Measurements from ENCODE around the gene FOXN1. TPM values are rescaled to one million over a fixed set of nuclear protein-coding genes. Genes with fewer than 3 reads are reported as not detected.

Gene FOXN1
- total RNA-seq, 1 donor from 2014 or later = not detected

DNA sequence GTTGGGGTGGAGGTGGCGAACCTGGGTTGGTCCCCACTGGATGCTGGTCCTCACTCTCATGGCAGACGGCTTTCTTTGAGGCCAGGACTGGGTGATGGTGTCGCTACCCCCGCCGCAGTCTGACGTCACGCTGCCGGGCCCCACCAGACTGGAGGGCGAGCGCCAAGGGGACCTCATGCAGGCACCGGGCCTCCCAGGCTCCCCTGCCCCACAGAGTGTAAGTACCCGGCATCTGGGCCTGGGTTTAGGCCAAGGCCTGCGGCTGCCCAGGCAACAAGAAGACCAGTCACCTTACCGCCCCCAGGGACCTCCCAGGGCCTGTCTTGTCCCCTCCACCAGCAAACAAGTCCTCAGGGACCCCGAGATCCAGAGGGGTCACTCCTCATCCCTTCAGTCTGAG, 17.7 kb downstream of the FOXN1 start:
- ATAC-seq (no peak), DNase-seq (ENCODE audit: low spot score) (no peak)

DNA sequence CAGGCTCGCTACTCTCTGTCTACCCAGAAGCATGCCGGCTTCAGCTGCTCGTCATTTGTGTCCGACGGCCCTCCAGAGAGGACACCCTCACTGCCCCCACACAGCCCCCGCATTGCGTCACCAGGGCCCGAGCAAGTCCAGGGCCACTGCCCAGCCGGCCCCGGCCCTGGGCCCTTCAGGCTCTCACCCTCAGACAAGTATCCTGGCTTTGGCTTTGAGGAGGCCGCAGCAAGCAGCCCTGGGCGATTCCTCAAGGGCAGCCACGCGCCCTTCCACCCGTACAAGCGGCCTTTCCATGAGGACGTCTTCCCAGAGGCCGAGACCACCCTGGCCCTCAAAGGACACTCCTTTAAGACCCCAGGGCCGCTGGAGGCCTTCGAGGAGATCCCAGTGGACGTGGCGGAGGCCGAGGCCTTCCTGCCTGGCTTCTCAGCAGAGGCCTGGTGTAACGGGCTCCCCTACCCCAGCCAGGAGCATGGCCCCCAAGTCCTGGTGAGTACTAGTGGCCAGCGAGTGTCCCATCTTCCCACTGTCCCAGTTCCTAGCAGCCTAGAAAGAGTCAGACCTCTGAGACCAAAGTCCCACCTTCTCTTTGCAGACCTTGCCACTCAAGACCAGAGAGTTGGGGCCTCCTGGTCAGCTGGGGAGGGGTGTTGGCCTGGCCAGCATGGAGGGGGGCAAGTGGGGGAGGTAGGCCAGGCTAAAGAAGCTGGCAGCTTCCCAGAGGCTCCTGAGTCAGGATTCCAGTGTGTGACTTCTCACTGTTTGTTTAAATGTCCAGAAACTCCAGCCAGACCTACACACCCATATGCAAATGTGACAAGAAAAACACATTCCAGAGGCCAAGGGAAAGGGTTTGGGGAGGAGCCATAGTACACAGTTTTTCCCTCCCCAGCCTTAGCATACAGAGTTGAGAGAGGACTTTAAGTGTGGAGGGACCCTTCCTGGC, 18.6 kb downstream of the FOXN1 start:
- ATAC-seq = no peak

GRCh38 chr17:28526381-28526780, 20.2 kb downstream of the FOXN1 start:
- no peak for ATAC-seq
- DNase-seq (ENCODE audit: low spot score) = no peak

More for the DNA sequence above, 18.6 kb downstream of the FOXN1 start:
- DNase-seq (ENCODE audit: low spot score) = no peak

DNA sequence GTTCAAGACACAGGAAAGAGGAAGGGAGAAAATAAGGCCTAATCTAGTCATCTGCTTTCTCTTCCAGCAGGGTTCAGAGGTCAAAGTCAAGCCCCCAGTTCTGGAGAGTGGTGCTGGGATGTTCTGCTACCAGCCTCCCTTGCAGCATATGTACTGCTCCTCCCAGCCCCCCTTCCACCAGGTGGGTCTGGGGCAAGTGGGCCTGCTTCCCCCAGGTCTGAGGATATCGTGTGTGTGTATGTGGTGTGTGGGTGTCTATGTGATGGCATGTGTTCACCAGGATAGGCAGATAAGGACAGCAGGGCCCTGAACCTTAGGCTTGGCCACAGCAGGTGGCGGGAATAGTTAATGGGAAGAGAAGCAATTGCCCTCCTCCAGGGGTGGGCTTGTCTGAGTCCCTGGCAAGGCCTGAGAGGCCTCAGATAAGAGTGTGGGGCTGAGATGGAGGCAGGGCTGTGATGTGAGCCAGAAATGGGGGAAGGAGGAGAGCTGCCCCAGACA, 21.1 kb downstream of the FOXN1 start:
- DNase-seq (ENCODE audit: low spot score) = no peak
- ATAC-seq = no peak

DNA sequence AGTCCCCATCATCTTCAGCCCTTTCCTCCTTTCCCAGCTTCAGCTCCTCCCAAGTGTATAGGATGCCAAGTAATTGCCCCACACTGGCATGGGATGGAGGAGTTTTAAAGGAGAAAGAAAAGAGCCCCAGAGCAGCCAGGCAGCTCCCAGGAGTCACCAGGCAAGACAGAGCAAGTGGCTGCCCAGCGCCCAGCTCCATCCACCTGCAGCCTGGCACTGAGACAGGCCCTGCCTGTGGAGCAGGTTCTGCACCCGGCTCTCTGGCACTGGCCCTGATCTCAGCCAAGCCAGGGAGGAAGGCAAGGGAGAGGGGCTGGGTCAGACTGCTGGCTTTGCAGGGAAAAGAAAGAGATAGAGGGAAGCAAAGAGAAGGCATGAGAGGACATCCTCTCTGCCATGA, 21.7 kb downstream of the FOXN1 start:
- DNase-seq (ENCODE audit: low spot score) (no peak), ATAC-seq (no peak)

DNA sequence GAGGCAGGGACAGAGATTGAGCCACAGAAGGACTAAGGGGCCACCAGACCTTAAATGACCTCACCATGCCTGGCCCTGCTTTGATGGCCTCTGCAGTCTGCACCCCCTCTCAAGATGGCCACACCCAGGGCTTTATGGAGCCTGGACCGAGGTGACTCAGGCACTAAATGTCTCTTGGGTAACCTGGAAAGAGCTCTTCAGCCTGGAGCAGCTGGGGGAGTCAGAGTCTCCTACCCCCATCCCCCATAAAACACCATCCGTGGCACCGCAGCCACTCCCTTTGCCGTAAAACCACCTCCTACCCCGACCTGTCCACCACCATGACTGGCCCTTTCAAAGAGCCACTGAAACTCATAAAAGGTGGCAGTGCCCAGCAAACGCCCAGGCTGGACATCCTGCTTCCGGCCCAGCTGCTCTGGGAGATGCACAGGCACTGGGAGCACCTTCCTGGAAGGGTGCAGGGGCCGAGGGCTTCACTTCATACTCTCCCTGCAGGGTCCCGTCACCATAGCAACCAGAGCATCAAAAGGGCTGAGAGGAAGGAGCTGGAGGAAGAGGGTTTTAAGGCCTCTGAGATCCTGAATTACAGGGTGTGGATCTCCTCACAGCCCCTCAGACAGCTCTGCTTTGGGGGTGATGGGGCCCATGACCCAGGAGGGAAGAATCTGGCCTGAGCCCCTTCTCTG, 22.3 kb downstream of the FOXN1 start:
- no peak for ATAC-seq

GRCh38 chr17:28529013-28529400, 22.9 kb downstream of the FOXN1 start:
- DNase-seq (ENCODE audit: low spot score) = no peak
- ATAC-seq = no peak

More for the DNA sequence above, 22.3 kb downstream of the FOXN1 start:
- DNase-seq (ENCODE audit: low spot score) = no peak

- DNase-seq (ENCODE audit: low spot score) (no peak), ATAC-seq (no peak)
Observed at GRCh38 chr17:28530250-28530649, 24.1 kb downstream of the FOXN1 start.

DNA sequence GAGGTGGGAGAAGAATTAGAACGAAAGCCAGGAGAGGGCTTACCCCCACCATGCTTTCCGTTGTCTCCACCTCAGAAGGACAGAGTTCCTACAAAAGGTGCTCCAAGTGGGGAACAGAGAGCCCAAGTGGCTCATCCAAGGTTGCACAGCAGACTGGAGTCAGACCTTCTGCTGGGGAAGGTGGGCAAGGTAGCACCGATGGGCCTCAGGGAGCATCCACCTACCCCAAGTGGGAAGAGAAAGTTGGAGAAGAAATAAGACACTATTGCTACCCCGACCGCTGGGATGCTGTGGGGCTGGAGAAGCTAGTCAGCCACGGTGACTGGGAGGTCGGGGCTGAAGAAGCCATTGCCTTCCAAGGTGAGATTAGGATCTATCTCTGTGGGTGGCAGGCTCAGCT, 24.8 kb downstream of the FOXN1 start:
- ATAC-seq (no peak), DNase-seq (ENCODE audit: low spot score) (no peak)

GRCh38 chr17:28532050-28532960, 26.2 kb downstream of the FOXN1 start:
- DNase-seq (ENCODE audit: low spot score) (no peak), ATAC-seq (no peak)

GRCh38 chr17:28533091-28533807, 27.1 kb downstream of the FOXN1 start:
- DNase-seq (ENCODE audit: low spot score) (no peak), ATAC-seq (no peak)

DNA sequence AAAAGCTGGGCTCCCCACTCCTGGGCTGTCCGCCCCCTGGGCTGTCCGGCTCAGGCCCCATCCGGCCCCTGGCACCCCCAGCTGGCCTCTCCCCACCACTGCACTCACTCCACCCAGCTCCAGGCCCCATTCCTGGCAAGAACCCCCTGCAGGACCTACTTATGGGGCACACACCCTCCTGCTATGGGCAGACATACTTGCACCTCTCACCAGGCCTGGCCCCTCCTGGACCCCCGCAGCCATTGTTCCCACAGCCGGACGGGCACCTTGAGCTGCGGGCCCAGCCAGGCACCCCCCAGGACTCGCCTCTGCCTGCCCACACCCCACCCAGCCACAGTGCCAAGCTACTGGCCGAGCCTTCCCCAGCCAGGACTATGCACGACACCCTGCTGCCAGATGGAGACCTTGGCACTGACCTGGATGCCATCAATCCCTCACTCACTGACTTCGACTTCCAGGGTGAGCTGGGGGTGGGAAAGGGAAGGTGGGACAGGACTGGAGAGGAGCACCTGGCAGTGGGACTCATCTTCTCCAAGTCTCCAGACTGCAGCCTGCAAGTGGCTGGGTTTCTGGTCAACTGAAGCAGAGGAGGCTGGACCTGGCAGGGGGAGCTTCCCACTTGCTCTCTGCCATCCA, 28.7 kb downstream of the FOXN1 start:
- DNase-seq (ENCODE audit: low spot score) (no peak), ATAC-seq (no peak)

DNA sequence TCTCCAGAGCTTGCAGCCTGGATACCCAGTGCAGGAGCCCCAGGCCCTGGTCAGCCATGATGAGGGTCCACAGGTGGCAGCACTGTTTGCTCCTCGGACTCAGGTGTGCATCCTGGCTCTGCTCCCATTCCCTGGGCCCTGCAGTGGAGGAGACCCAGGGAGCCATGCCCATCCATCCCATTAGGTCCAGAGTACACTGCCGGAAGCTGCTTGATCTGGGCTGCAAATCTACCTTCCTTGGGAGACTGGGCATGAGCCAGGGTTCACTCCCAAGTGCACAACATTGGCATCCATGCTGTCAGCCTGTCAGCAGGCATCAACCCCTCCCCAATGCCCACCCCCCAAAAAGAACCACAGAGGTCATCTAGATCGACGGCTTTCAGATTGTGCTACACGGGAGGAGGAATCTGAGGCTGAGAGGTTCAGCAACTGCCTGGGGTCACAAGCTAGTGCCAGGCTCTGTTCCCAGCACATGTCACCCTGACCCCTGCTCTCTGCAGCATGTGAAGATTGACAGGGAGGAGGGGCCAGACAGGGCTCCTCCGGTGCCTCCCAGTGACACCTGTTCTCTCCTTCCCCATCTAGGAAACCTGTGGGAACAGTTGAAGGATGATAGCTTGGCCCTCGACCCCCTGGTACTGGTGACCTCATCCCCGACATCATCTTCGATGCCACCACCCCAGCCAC, 30.5 kb downstream of the FOXN1 start:
- ATAC-seq (no peak), DNase-seq (ENCODE audit: low spot score) (no peak)

DNA sequence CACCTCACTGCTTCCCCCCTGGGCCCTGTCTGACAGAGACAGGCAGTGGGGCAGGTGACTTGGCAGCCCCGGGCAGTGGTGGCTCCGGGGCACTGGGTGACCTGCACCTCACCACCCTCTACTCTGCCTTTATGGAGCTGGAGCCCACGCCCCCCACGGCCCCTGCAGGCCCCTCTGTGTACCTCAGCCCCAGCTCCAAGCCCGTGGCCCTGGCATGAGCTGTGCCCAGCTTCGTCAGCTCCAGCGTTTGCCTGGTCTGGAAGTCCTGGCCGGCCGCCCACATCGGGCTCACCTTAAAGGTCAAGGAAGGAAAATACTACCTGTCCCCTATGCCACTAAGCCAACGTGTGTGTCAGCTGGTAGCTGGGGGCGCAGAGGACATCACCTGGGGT, 31.1 kb downstream of the FOXN1 start:
- DNase-seq (ENCODE audit: low spot score) (no peak), ATAC-seq (no peak)

DNA sequence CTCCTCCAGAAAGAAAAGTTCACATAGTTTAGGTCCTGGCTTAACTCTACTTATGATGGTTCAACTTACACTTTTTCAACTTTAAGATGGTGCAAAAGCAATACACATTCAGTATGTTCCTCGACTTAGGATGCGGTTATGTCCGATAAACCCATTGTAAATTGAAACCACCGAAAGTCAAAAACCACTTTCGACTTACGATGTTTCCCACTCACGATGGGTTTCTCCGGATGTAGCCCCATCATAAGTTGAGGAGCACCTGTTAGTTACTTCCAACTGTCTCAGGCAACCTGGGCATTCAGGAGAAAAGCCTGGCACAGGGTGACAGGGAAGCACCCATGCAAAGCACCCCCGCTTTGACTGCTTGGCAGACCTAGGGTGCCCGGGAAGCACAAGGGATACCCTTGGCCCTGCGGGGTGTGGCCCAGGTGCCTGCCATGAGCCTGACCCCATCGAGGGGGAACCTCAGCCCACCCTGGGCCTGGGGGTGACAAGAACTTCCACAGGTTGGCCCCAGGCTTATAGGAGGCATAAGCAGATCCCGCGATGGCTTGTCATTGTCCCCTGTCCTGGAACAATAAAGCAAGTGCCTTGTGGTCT, 32.2 kb downstream of the FOXN1 start:
- DNase-seq (ENCODE audit: low spot score) (no peak), ATAC-seq (no peak)

GRCh38 chr17:28540231-28540630, 34.1 kb downstream of the FOXN1 start:
- ATAC-seq = no peak
- no peak for DNase-seq (ENCODE audit: low spot score)

DNA sequence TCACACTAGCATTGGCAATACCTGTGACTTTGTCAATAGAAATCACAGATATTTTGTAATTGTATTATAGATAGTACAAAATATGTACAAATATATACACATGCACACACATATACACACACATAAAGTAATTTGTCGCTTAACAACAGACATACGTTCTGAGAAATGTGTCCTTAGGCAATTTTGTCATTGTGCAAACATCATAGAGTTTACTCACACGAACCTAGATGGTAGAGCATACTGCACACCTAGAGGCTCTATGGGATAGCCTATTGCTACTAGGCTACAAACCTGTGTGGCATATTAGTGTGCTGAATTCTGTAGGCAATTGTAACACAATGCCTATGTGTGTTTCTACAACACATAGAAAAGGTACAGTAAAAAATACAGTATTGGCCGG, 35.3 kb downstream of the FOXN1 start:
- no peak for ATAC-seq
- no peak for DNase-seq (ENCODE audit: low spot score)

DNA sequence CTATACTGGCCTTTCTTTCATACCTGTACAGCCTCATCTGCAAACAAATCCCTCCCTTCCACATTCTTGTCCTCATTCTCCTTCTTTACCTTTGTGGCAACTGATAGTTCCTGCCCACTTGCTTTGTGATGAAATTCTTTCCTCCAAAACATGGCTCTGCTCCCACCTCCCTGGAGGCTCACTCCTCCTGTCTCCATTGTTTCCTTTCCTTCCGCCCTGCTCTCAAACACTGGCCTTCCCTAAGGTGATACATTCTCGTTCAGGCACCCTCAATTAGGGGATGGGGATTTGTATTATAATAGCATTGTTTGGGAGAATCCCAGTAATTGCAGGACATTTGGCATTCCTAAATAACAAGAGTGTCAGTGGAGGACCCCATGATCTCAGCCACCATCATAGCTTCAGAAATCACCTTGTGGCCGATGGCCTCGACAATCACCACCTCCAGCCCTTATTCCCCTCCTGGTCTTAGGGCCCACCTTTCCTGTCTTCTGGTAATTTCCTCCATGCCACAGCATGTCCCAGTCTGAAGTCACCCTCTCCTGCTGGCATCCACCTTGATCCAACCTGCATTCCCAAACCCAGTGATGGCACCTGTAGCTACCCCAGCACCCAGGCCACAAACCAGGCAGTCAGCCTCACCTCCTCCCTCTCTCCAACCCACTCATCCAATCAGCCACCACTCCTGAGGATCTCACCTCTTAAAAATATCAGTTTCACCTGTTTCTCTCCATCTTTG, 38.4 kb downstream of the FOXN1 start:
- DNase-seq (ENCODE audit: low spot score) (no peak), ATAC-seq (no peak)

Measured in left lobe of liver (tissue), 2 donors.